HepG2 (cell line): Measurements from ENCODE around the gene GPR17. TPM values are rescaled to one million over a fixed set of nuclear protein-coding genes. Genes with fewer than 3 reads are reported as not detected.

Experiments used
- HDAC2 ChIP-seq: sonication (generic); formaldehyde crosslinking; IDR thresholded peaks from 2 replicates; pipeline ENCODE4 v1.4.0; 2020; ENCODE audit warnings: missing genetic modification reagents
- MAX ChIP-seq: IDR thresholded peaks from 2 replicates; pipeline ENCODE4 v1.6.1; 2012; ENCODE audit warnings: inconsistent platforms
- MAZ ChIP-seq, 2 experiments: sonication (generic) in 1 of 2; formaldehyde crosslinking in 1 of 2; IDR thresholded peaks; 2 replicates each; pipeline versions ENCODE4 v1.5.0 to v1.6.1; 2012 to 2020; ENCODE audit warnings: low read depth in 2 of 2, mild to moderate bottlenecking in 2 of 2, borderline replicate concordance in 1 of 2, improper control_type of control experiment in 1 of 2, low read length in 1 of 2, missing genetic modification reagents in 1 of 2, moderate library complexity in 1 of 2
- MED8 ChIP-seq: sonication (generic); formaldehyde crosslinking; IDR thresholded peaks from 2 replicates; pipeline ENCODE4 v1.8.1; 2023; ENCODE audit warnings: mild to moderate bottlenecking, missing genetic modification reagents; ENCODE audit not compliant: insufficient replicate concordance
- NR1H2 ChIP-seq: sonication (generic); formaldehyde crosslinking; IDR thresholded peaks from 2 replicates; pipeline ENCODE4 v1.8.1; 2022; ENCODE audit warnings: low read depth, missing genetic modification reagents, borderline replicate concordance
- PHF20 ChIP-seq: sonication (generic); formaldehyde crosslinking; IDR thresholded peaks from 2 replicates; pipeline ENCODE4 v1.5.0; 2020; ENCODE audit warnings: mild to moderate bottlenecking, missing genetic modification reagents
- POGZ ChIP-seq: sonication (generic); formaldehyde crosslinking; IDR thresholded peaks from 2 replicates; pipeline ENCODE4 v1.4.0; 2020; ENCODE audit warnings: mild to moderate bottlenecking, missing genetic modification reagents
- SALL1 ChIP-seq: sonication (generic); formaldehyde crosslinking; IDR thresholded peaks from 2 replicates; pipeline ENCODE4 v1.8.0; 2022; ENCODE audit warnings: mild to moderate bottlenecking, missing genetic modification reagents
- SNAPC4 ChIP-seq: sonication (generic); formaldehyde crosslinking; IDR thresholded peaks from 2 replicates; pipeline ENCODE4 v1.4.0; 2020; ENCODE audit warnings: mild to moderate bottlenecking, missing genetic modification reagents
- TFDP1 ChIP-seq: IDR thresholded peaks from 2 replicates; pipeline ENCODE4 v1.6.1; 2016; ENCODE audit warnings: missing compliant biosample characterization, missing genetic modification reagents, borderline replicate concordance
- TOE1 ChIP-seq: sonication (generic); formaldehyde crosslinking; IDR thresholded peaks from 2 replicates; pipeline ENCODE4 v1.4.0; 2020; ENCODE audit warnings: mild to moderate bottlenecking, missing genetic modification reagents
- YEATS2 ChIP-seq: sonication (generic); formaldehyde crosslinking; IDR thresholded peaks from 2 replicates; pipeline ENCODE4 v1.4.0; 2020; ENCODE audit warnings: missing genetic modification reagents, borderline replicate concordance
- ZFP82 ChIP-seq: sonication (generic); formaldehyde crosslinking; IDR thresholded peaks from 2 replicates; pipeline ENCODE4 v1.5.1; 2020; ENCODE audit warnings: mild to moderate bottlenecking, missing genetic modification reagents, borderline replicate concordance
- ZNF263 ChIP-seq: sonication (generic); formaldehyde crosslinking; IDR thresholded peaks from 2 replicates; pipeline ENCODE4 v1.4.0; 2020; ENCODE audit warnings: missing genetic modification reagents
- ZNF292 ChIP-seq: sonication (generic); formaldehyde crosslinking; IDR thresholded peaks from 2 replicates; pipeline ENCODE4 v1.8.1; 2022; ENCODE audit warnings: mild to moderate bottlenecking, low read depth, missing genetic modification reagents, borderline replicate concordance
- ZNF619 ChIP-seq: sonication (generic); formaldehyde crosslinking; IDR thresholded peaks from 2 replicates; pipeline ENCODE4 v1.4.0; 2020; ENCODE audit warnings: mild to moderate bottlenecking, missing genetic modification reagents
- ZNF710 ChIP-seq: sonication (generic); formaldehyde crosslinking; IDR thresholded peaks from 2 replicates; pipeline ENCODE4 v1.5.0; 2020; ENCODE audit warnings: mild to moderate bottlenecking, missing genetic modification reagents, borderline replicate concordance
- ZNF776 ChIP-seq: sonication (generic); formaldehyde crosslinking; IDR thresholded peaks from 2 replicates; pipeline ENCODE4 v1.4.0; 2020; ENCODE audit warnings: mild to moderate bottlenecking, missing genetic modification reagents
- ZSCAN20 ChIP-seq: sonication (generic); formaldehyde crosslinking; IDR thresholded peaks from 2 replicates; pipeline ENCODE4 v1.4.0; 2020; ENCODE audit warnings: missing genetic modification reagents, mild to moderate bottlenecking, borderline replicate concordance
- polyA plus RNA-seq, 8 experiments: library from polyadenylated mRNA; depleted of rRNA in 3 of 8; stranded (reverse) in 7 of 8; unstranded in 1 of 8; fragments of >200 nt; fragmentation: Illumina TruSeq in 4 of 8; extraction: Trizol in 4 of 8; gene quantifications; 2 replicates each; pipeline versions ENCODE4 v1.2.1 to v1.2.3, GENCODE V29; 2011 to 2016; ENCODE audit warnings: low read depth in 4 of 8, missing spikeins in 1 of 8, mixed read lengths in 1 of 8; ENCODE audit not compliant: insufficient read depth in 1 of 8
- total RNA-seq, 5 experiments: library from RNA; depleted of rRNA; stranded (reverse); fragments of >200 nt; fragmentation: Illumina TruSeq; extraction: Trizol; gene quantifications; 2 replicates each; pipeline ENCODE4 v1.2.3, GENCODE V29; 2016; ENCODE audit warnings: low read depth in 1 of 5

Gene GPR17
- total and polyA plus RNA-seq, 2 of the 13 experiments (the other 11 are each of a cell fraction or from before 2014, with no cell fraction given): not detected

DNA sequence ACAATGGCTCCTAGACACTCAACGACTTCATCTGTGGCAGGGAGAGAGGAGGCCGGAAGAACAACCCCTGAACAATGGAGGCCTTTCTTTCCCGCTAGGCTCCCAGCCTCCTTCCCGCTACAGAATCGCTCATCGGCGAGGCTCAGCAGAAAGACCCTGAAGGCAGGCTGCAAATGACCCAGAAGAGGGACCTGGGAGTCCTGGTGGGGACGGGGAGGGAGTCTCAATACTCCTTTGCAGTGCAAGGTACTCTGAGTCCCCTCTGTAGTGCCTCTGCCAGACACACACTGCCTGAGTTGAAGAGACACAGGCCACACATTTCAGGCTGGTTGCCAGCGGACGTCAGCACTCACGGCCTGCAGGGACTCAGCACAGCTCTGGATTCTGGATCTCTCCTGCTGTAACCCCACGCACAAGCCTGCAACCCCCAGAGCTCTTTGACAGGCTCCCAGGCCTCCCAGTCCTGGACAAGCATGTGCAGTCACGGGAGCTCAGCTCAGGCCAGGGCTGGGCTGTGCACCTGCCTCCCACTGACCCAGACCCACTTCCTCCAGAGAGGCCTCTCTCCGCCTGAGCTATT, 6.1 kb downstream of the GPR17 start (continued):
- TF ChIP-seq SNAPC4 (CRISPR knock-in tag) (0 out of 2 replicates have a peak, but pooled peaks have one; percentile 36), HDAC2 (CRISPR knock-in tag) (no peak), PHF20 (peak; percentile 25; the same call in 1 of the 2 replicates), NR1H2 (CRISPR knock-in tag) (no peak), TFDP1 (CRISPR knock-in tag) (peak; percentile 72; the same call in 1 of the 2 replicates), ZNF619 (CRISPR knock-in tag) (0 out of 2 replicates have a peak, but pooled peaks have one; percentile 42), TOE1 (CRISPR knock-in tag) (no peak), ZNF776 (CRISPR knock-in tag) (peak; percentile 68; the same call in 1 of the 2 replicates), ZSCAN20 (no peak), ZNF710 (peak; percentile 32; the same call in 1 of the 2 replicates), ZNF263 (CRISPR knock-in tag) (no peak), POGZ (CRISPR knock-in tag) (peak; percentile 73), ZFP82 (CRISPR knock-in tag) (no peak), SALL1 (no peak; the same call in 1 of the 2 replicates), YEATS2 (CRISPR knock-in tag) (peak; percentile 39; the same call in 1 of the 2 replicates), MED8 (CRISPR knock-in tag) (peak; percentile 20), MAZ (IDR thresholded peaks at IDR 0.05; ENCODE audit: borderline replicate concordance, low read depth, low read length) (no peak), MAZ (CRISPR knock-in tag; IDR thresholded peaks at IDR 0.05; ENCODE audit: low read depth) (no peak), MAX (peak; percentile 63), ZNF292 (CRISPR knock-in tag) (no peak)
